A549 (cell line): ENCODE data around the gene SCGB1C1. TPM values are rescaled to one million over a fixed set of nuclear protein-coding genes. Genes with fewer than 3 reads are reported as not detected.
A peak's percentile ranks its signal among the peaks of the same experiment; 100 is the strongest.

Source experiments
- ATAC-seq, 2 experiments: fragments of 200-7000 bp in 1 of 2; fragments of >200 bp in 1 of 2; cut with Nextera tagmentation in 1 of 2; cut with Tn5 transposase in 1 of 2; 3 replicates each; pipeline versions ENCODE4 v1.8.0 to v1.9.1; 2018 to 2020; ENCODE audit warnings: mild to moderate bottlenecking in 1 of 2, moderate library complexity in 1 of 2
- CTCF ChIA-PET: fragments of 300-600 bp; sonication (Branson Sonifier 250); formaldehyde crosslinking; extraction: SDS; loops from one replicate; lab custom pipeline; 2021; ENCODE audit warnings: antibody characterized with exemption, inconsistent platforms; lab: Yijun Ruan, JAX
- POLR2A ChIA-PET: fragments of 350-600 bp; formaldehyde crosslinking; extraction: SDS; loops from one replicate; lab custom pipeline; 2021; ENCODE audit warnings: antibody characterized with exemption, inconsistent platforms; lab: Yijun Ruan, JAX
- DNase-seq, 2 experiments: peaks; one replicate each; pipeline versions ENCODE4 v3.0.0 to v3.0.0-alpha.2; 2011 to 2016; ENCODE audit warnings: low read depth in 1 of 2, low spot score in 1 of 2
- FAIRE-seq: peaks from 2 replicates; lab custom pipeline; 2011; peaks lifted over from hg19 to GRCh38; lab: Jason Lieb, UNC
- H3K27ac ChIP-seq, 2 experiments: fragments of >200 bp; sonication (Bioruptor Twin); formaldehyde crosslinking; 3 replicates each; pipeline ENCODE4 v1.5.1; 2016 to 2017
- H3K4me1 ChIP-seq: fragments of >200 bp; sonication (Bioruptor Twin); formaldehyde crosslinking; 3 replicates; pipeline ENCODE4 v1.6.1; 2016
- H3K4me2 ChIP-seq: fragments of >200 bp; sonication (Bioruptor Twin); formaldehyde crosslinking; 3 replicates; pipeline ENCODE4 v1.6.1; 2016
- H3K4me3 ChIP-seq: fragments of >200 bp; sonication (Bioruptor Twin); formaldehyde crosslinking; 3 replicates; pipeline ENCODE4 v1.5.1; 2016
- H3K9me3 ChIP-seq: fragments of >200 bp; sonication (Bioruptor Twin); formaldehyde crosslinking; 3 replicates; pipeline ENCODE4 v1.6.1; 2016
- ATOH8 ChIP-seq: fragments of 250-450 bp; sonication (Bioruptor Pico); IDR thresholded peaks from 2 replicates; pipeline ENCODE4 v1.5.0; 2020; ENCODE audit warnings: low read depth, mild to moderate bottlenecking, moderate library complexity
- BCL3 ChIP-seq: fragments of >200 bp; sonication (Bioruptor Twin); formaldehyde crosslinking; IDR thresholded peaks from 3 replicates; pipeline ENCODE4 v1.6.1; 2016
- BHLHE40 ChIP-seq: IDR thresholded peaks from 2 replicates; pipeline ENCODE4 v1.6.1; 2012; ENCODE audit warnings: low read depth, low read length, inconsistent platforms
- CBX8 ChIP-seq: fragments of 200-600 bp; sonication (generic); IDR thresholded peaks from 2 replicates; pipeline ENCODE4 v1.6.1; 2016
- CEBPB ChIP-seq, 2 experiments: fragments of >200 bp in 1 of 2; sonication (Bioruptor Twin) in 1 of 2; formaldehyde crosslinking in 1 of 2; IDR thresholded peaks; 2 replicates each; pipeline ENCODE4 v1.6.1; 2012 to 2016
- CHD2 ChIP-seq: fragments of 150-350 bp; IDR thresholded peaks from 2 replicates; pipeline ENCODE4 v1.6.1; 2014; ENCODE audit warnings: low read length; ENCODE audit not compliant: partially characterized antibody
- CHD4 ChIP-seq: fragments of 200-600 bp; sonication (generic); IDR thresholded peaks from 2 replicates; pipeline ENCODE4 v1.6.1; 2016; ENCODE audit warnings: antibody characterized with exemption, mild to moderate bottlenecking, borderline replicate concordance
- E2F6 ChIP-seq: IDR thresholded peaks from 2 replicates; pipeline ENCODE4 v1.6.1; 2012; ENCODE audit warnings: low read depth, borderline replicate concordance
- EHF ChIP-seq: fragments of 250-450 bp; sonication (Bioruptor Pico); IDR thresholded peaks from 2 replicates; pipeline ENCODE4 v1.5.0; 2020; ENCODE audit warnings: mild to moderate bottlenecking
- EHMT2 ChIP-seq: fragments of 200-600 bp; sonication (generic); IDR thresholded peaks from 2 replicates; pipeline ENCODE4 v1.6.1; 2016; ENCODE audit warnings: antibody characterized with exemption, low read depth, mild to moderate bottlenecking, moderate library complexity
- ESRRA ChIP-seq: fragments of 150-350 bp; IDR thresholded peaks from 2 replicates; pipeline ENCODE4 v1.6.1; 2014; ENCODE audit warnings: mild to moderate bottlenecking, low read length, borderline replicate concordance
- FOSB ChIP-seq: fragments of 250-450 bp; sonication (Bioruptor Pico); IDR thresholded peaks from 2 replicates; pipeline ENCODE4 v1.5.0; 2020; ENCODE audit warnings: mild to moderate bottlenecking, moderate library complexity
- FOXS1 ChIP-seq: fragments of 250-450 bp; sonication (Bioruptor Pico); IDR thresholded peaks from 2 replicates; pipeline ENCODE4 v1.5.0; 2020; ENCODE audit warnings: mild to moderate bottlenecking, moderate library complexity
- GATA3 ChIP-seq: IDR thresholded peaks from 2 replicates; pipeline ENCODE4 v1.6.1; 2012; ENCODE audit warnings: borderline replicate concordance
- HDAC2 ChIP-seq: fragments of 200-600 bp; sonication (generic); IDR thresholded peaks from 2 replicates; pipeline ENCODE4 v1.6.1; 2016
- HES2 ChIP-seq: fragments of >200 bp; sonication (Bioruptor Twin); formaldehyde crosslinking; IDR thresholded peaks from 2 replicates; pipeline ENCODE4 v1.6.1; 2016
- HEYL ChIP-seq: fragments of 250-450 bp; sonication (Bioruptor Pico); IDR thresholded peaks from 2 replicates; pipeline ENCODE4 v1.8.0; 2021; ENCODE audit warnings: mild to moderate bottlenecking, moderate library complexity
- HMGXB4 ChIP-seq: fragments of 250-450 bp; sonication (Bioruptor Pico); IDR thresholded peaks from 2 replicates; pipeline ENCODE4 v1.5.0; 2021; ENCODE audit warnings: mild to moderate bottlenecking, moderate library complexity, borderline replicate concordance
- HOXA7 ChIP-seq: fragments of 250-450 bp; sonication (Bioruptor Pico); IDR thresholded peaks from 2 replicates; pipeline ENCODE4 v1.5.0; 2020; ENCODE audit warnings: mild to moderate bottlenecking, moderate library complexity
- JUN ChIP-seq, 2 experiments: fragments of >200 bp; sonication (Bioruptor Twin); formaldehyde crosslinking; IDR thresholded peaks; 2 replicates in 1 of 2; 3 replicates in 1 of 2; pipeline ENCODE4 v1.6.1; 2016 to 2017
- KDM5A ChIP-seq: fragments of 200-600 bp; sonication (generic); IDR thresholded peaks from 2 replicates; pipeline ENCODE4 v1.6.1; 2016; ENCODE audit warnings: antibody characterized with exemption, mild to moderate bottlenecking
- MAFK ChIP-seq: fragments of 450-650 bp; IDR thresholded peaks from 2 replicates; pipeline ENCODE4 v1.6.1; 2014; ENCODE audit not compliant: partially characterized antibody
- MAX ChIP-seq: IDR thresholded peaks from 2 replicates; pipeline ENCODE4 v1.6.1; 2012
- MAZ ChIP-seq: fragments of 150-350 bp; IDR thresholded peaks from 2 replicates; pipeline ENCODE4 v1.6.1; 2014; ENCODE audit warnings: antibody characterized with exemption, low read depth, low read length, borderline replicate concordance
- MYC ChIP-seq: IDR thresholded peaks from 2 replicates; pipeline ENCODE4 v1.6.1; 2012; ENCODE audit warnings: mild to moderate bottlenecking, inconsistent platforms, low read length, improper control_type of control experiment, borderline replicate concordance
- PBX3 ChIP-seq: IDR thresholded peaks from 2 replicates; pipeline ENCODE4 v1.6.1; 2012
- PHF8 ChIP-seq: fragments of 200-600 bp; sonication (generic); IDR thresholded peaks from 2 replicates; pipeline ENCODE4 v1.6.1; 2016; ENCODE audit warnings: low read depth, mild to moderate bottlenecking, antibody characterized with exemption, moderate library complexity, borderline replicate concordance
- POLR2A ChIP-seq: IDR thresholded peaks from 2 replicates; pipeline ENCODE4 v1.6.1; 2012; ENCODE audit warnings: mild to moderate bottlenecking, low read length
- RCOR1 ChIP-seq: fragments of 150-350 bp; IDR thresholded peaks from 2 replicates; pipeline ENCODE4 v1.6.1; 2014; ENCODE audit warnings: antibody characterized with exemption, low read length, low read depth
- RFX5 ChIP-seq: fragments of 450-650 bp; IDR thresholded peaks from 2 replicates; pipeline ENCODE4 v1.7.1; 2014; ENCODE audit warnings: antibody characterized with exemption, mild to moderate bottlenecking, moderate library complexity
- RNF2 ChIP-seq: fragments of 200-600 bp; sonication (generic); IDR thresholded peaks from 2 replicates; pipeline ENCODE4 v1.6.1; 2016; ENCODE audit warnings: low read depth, mild to moderate bottlenecking, antibody characterized with exemption, moderate library complexity, borderline replicate concordance
- TFCP2L1 ChIP-seq: fragments of 250-450 bp; sonication (Bioruptor Pico); IDR thresholded peaks from 2 replicates; pipeline ENCODE4 v1.5.0; 2021; ENCODE audit warnings: mild to moderate bottlenecking
- TP53 ChIP-seq: fragments of 250-450 bp; sonication (Bioruptor Pico); IDR thresholded peaks from 2 replicates; pipeline ENCODE4 v1.5.0; 2021; ENCODE audit warnings: mild to moderate bottlenecking, moderate library complexity
- ZC3H11A ChIP-seq: fragments of 450-650 bp; IDR thresholded peaks from 2 replicates; pipeline ENCODE4 v1.6.1; 2014; ENCODE audit warnings: antibody characterized with exemption, mild to moderate bottlenecking
- ZFP36 ChIP-seq: fragments of 450-650 bp; IDR thresholded peaks from 2 replicates; pipeline ENCODE4 v1.6.1; 2014; ENCODE audit warnings: borderline replicate concordance; ENCODE audit not compliant: partially characterized antibody
- ZNF302 ChIP-seq: fragments of 250-450 bp; sonication (Bioruptor Pico); IDR thresholded peaks from 2 replicates; pipeline ENCODE4 v1.9.0; 2021; ENCODE audit warnings: inconsistent platforms, mild to moderate bottlenecking, moderate library complexity
- WGBS: methylation state at CpG from one replicate; pipeline ENCODE4 v1.1.6; 2017; ENCODE audit errors: missing lambda C conversion rate; 5-methylcytosine and 5-hydroxymethylcytosine counted together
- polyA plus RNA-seq, 4 experiments: library from polyadenylated mRNA; depleted of rRNA in 3 of 4; stranded (reverse); fragments of >200 nt; fragmentation: RNase III in 1 of 4; extraction: RNeasy Plus Mini Kit Qiagen cat#74134 plus additional on column Dnase treatment in 1 of 4; gene quantifications; 2 replicates in 3 of 4; 3 replicates in 1 of 4; pipeline ENCODE4 v1.2.3, GENCODE V29; 2011 to 2017

SCGB1C1 gene
- polyA plus RNA-seq, 2 of the 4 experiments (the other 2 are of a cell fraction), result not detected

- ChIA-PET POLR2A (interaction anchor here (0.6 to 1.9 kb wide), 20 partner anchors 9 to 328 kb away, joined by 3 to 21 read pairs (median 4); partner anchors contain the start of genes HRAS, PSMD13, PTDSS2 and RNH1), CTCF (interaction anchor here (1.0 kb wide), 2 partner anchors 10 to 155 kb away, joined by 3 read pairs; a partner anchor contains a TSS)
- WGBS, result 2% methylated on average over 9 of the region's 63 CpGs
- Histone ChIP-seq H3K27ac (peak within 1 kb of the TSS; percentile 90 to 94), H3K4me1 (peaks cover 26% of the 10 kb centered on the region), H3K4me2 (peak within 1 kb of the TSS; percentile 96), H3K9me3 (no peaks in the 10 kb centered on the region), H3K4me3 (peak within 1 kb of the TSS; percentile 100)
- no peak for TF ChIP-seq ZFP36
- TF ChIP-seq CBX8, result no peak
- TF ChIP-seq ATOH8, result no peak
- no peak for TF ChIP-seq CHD4
- peak; percentile 41 for TF ChIP-seq E2F6
- TF ChIP-seq TFCP2L1 (CRISPR knock-in tag), result peak; percentile 68; the same call in 1 of the 2 replicates
- TF ChIP-seq MAFK, result peak; percentile 11
- TF ChIP-seq RNF2, result no peak
- no peak for TF ChIP-seq FOSB (CRISPR knock-in tag)
- TF ChIP-seq FOXS1 (CRISPR knock-in tag), result no peak
- no peak for TF ChIP-seq HOXA7
- 0 out of 2 replicates have a peak, but pooled peaks have one; percentile 17 for TF ChIP-seq TP53 (CRISPR knock-in tag)
- TF ChIP-seq MAZ, result no peak
- TF ChIP-seq RCOR1, result no peak
- no peak for TF ChIP-seq CHD2
- TF ChIP-seq PHF8, result peak; percentile 92; the same call in 1 of the 2 replicates
- no peak for TF ChIP-seq KDM5A
- no peak for TF ChIP-seq EHMT2
- no peak for TF ChIP-seq EHF (CRISPR knock-in tag)
- peak; percentile 22; the same call in 1 of the 2 replicates for TF ChIP-seq GATA3
- TF ChIP-seq ZC3H11A, result 0 out of 2 replicates have a peak, but pooled peaks have one; percentile 2
- no peak for TF ChIP-seq HES2
- TF ChIP-seq HMGXB4 (CRISPR knock-in tag), result no peak
- peak; percentile 96 for TF ChIP-seq POLR2A
- peak; percentile 84; the same call in 2 of the 3 replicates for TF ChIP-seq BCL3
- TF ChIP-seq BHLHE40, result no peak
- TF ChIP-seq ESRRA, result no peak
- TF ChIP-seq CEBPB (IDR thresholded peaks at IDR 0.05), result peak in 1 of 2 experiments; percentile 19; a peak in 1 of 4 replicates
- TF ChIP-seq RFX5, result 0 out of 2 replicates have a peak, but pooled peaks have one; percentile 51
- TF ChIP-seq HDAC2, result no peak
- peak; percentile 12; the same call in 1 of the 2 replicates for TF ChIP-seq PBX3
- peak; percentile 49 for TF ChIP-seq MAX
- TF ChIP-seq ZNF302 (CRISPR knock-in tag), result no peak
- TF ChIP-seq MYC, result no peak
- peak; percentile 78 to 95 for TF ChIP-seq JUN (IDR thresholded peaks at IDR 0.05)
- TF ChIP-seq HEYL (CRISPR knock-in tag), result no peak
- ATAC-seq (peak; percentile 72 to 84), DNase-seq (peak; percentile 96 to 99), FAIRE-seq (peak; percentile 43)
These were observed 14.5 kb downstream of the SCGB1C1 start, which contains the start of the genes BET1L and RIC8A for GRCh38 chr11:207208-207862. BET1L (minus strand) TSS chr11:207399; CDS start chr11:207321, 78 bp downstream. RIC8A (plus strand) TSS chr11:207708; CDS start chr11:208855, 1,147 bp downstream.
